Sigmoid colon (tissue), 3 donors: Measurements from ENCODE around the gene FRAT1.

Experiments used
- POLR2A ChIP-seq, 2 donors: fragments of 450-650 bp; IDR thresholded peaks; one replicate each; pipeline ENCODE4 v1.6.1; 2016; ENCODE audit warnings: antibody characterized with exemption in 2 of 2, mild to moderate bottlenecking in 2 of 2, moderate library complexity in 2 of 2
- TF ChIP-seq, protein P1 (sequence below), 4 experiments: fragments of 450-650 bp in 3 of 4; fragments of 200-600 bp in 1 of 4; IDR thresholded peaks; one replicate each; pipeline ENCODE4 v1.5.1; 2016 to 2019; ENCODE audit warnings: antibody characterized with exemption in 4 of 4, mild to moderate bottlenecking in 3 of 4, moderate library complexity in 2 of 4

DNA sequence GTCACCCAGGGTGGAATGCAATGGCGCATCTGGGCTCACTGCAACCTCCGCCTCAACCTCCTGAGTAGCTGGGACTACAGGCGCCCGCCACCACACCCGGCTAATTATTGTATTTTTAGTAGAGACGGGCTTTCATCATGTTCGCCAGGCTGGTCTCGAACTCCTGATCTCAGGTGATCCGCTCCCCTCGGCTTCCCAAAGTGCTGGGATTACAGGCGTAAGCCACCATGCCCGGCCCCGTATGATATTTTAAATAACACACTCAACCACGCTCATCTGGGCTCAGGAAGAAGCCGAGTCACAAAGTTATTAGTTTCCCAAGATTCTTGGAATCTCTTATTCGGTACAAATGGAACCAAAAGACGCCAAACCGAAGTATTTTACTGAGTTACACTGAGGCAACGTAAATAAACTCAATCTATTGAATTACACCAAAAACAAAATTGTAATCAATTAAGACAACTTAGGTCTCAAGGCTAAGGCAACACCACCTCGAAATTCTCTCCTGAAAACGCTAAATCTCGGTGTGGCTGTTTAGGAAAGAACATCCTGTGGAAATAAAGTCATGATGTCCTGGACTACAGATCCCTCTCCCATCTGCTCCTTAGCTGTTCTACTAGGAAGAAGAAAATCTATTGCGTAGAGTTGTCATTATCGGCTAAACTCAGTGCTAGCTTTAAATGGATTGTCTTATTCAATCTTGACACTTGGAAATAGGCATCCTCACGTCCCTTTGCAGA is 27.5 kb upstream of the FRAT1 start:
- TF ChIP-seq, protein P1, sequence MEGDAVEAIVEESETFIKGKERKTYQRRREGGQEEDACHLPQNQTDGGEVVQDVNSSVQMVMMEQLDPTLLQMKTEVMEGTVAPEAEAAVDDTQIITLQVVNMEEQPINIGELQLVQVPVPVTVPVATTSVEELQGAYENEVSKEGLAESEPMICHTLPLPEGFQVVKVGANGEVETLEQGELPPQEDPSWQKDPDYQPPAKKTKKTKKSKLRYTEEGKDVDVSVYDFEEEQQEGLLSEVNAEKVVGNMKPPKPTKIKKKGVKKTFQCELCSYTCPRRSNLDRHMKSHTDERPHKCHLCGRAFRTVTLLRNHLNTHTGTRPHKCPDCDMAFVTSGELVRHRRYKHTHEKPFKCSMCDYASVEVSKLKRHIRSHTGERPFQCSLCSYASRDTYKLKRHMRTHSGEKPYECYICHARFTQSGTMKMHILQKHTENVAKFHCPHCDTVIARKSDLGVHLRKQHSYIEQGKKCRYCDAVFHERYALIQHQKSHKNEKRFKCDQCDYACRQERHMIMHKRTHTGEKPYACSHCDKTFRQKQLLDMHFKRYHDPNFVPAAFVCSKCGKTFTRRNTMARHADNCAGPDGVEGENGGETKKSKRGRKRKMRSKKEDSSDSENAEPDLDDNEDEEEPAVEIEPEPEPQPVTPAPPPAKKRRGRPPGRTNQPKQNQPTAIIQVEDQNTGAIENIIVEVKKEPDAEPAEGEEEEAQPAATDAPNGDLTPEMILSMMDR (IDR thresholded peaks at IDR 0.05), result no peak
- TF ChIP-seq POLR2A (IDR thresholded peaks at IDR 0.05), result no peak
